ENCODE data around the gene PNPLA1.

DNA sequence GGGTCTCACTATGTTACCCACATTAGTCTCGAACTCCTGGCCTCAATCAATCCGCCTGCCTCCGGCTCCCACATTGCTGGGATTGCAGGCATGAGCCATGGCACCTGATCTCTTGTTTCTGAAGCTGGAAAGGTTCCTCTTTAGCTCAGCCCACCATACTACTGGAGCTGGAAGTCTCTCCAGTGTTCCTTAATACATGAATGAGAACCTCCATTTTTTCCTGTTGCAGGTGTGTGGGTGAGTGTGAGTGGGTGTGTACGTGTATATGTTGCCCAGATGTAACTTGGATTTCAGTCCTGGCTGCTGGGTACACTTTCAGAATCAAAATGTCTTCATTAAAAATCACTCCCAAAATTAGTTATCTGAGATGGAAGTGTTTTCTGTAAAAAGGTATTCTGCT is 11.1 kb downstream of the PNPLA1 start:
- TF ChIP-seq, protein P1, sequence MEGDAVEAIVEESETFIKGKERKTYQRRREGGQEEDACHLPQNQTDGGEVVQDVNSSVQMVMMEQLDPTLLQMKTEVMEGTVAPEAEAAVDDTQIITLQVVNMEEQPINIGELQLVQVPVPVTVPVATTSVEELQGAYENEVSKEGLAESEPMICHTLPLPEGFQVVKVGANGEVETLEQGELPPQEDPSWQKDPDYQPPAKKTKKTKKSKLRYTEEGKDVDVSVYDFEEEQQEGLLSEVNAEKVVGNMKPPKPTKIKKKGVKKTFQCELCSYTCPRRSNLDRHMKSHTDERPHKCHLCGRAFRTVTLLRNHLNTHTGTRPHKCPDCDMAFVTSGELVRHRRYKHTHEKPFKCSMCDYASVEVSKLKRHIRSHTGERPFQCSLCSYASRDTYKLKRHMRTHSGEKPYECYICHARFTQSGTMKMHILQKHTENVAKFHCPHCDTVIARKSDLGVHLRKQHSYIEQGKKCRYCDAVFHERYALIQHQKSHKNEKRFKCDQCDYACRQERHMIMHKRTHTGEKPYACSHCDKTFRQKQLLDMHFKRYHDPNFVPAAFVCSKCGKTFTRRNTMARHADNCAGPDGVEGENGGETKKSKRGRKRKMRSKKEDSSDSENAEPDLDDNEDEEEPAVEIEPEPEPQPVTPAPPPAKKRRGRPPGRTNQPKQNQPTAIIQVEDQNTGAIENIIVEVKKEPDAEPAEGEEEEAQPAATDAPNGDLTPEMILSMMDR (IDR thresholded peaks at IDR 0.05; ENCODE audit: low read depth, low read length): no peak
- no peak for TF ChIP-seq EZH2phosphoT487 (IDR thresholded peaks at IDR 0.05; ENCODE audit: low read depth)

Data from OCI-LY3 (cell line).